HG03103 (cell line): ENCODE data around the gene CDK18.
"Not testable (repeated sequence)": the region's sequence is repeated elsewhere in the genome, so short reads cannot be mapped to it uniquely, and the experiment has no call there.

Experiments used
- ATAC-seq: cut with Tn5 transposase; IDR thresholded peaks from one replicate; pipeline ENCODE4 v1.9.1; 2021; ENCODE audit warnings: low read depth; ENCODE audit not compliant: unreplicated experiment

Gene CDK18

GRCh38 chr1:205504311-205505075 is at the start of gene CDK18:
CDK18 (plus strand) TSS chr1:205504669; CDS start chr1:205523168, 18,499 bp downstream.
- no peak for ATAC-seq

GRCh38 chr1:205454903-205455335 is 49.5 kb upstream of the CDK18 start:
- ATAC-seq = no peak

GRCh38 chr1:205455581-205456382 is 48.7 kb upstream of the CDK18 start, which contains the start of gene BLACAT1:
BLACAT1 (minus strand) TSS chr1:205456045.
- no peak for ATAC-seq

- ATAC-seq = no peak
These were observed 48.0 kb upstream of the CDK18 start for GRCh38 chr1:205456383-205456867.

- ATAC-seq = no peak
These were observed 47.4 kb upstream of the CDK18 start for GRCh38 chr1:205456868-205457745.

GRCh38 chr1:205458777-205459566 is 45.5 kb upstream of the CDK18 start:
- ATAC-seq = no peak

GRCh38 chr1:205465392-205465791 is 39.1 kb upstream of the CDK18 start:
- no peak for ATAC-seq

GRCh38 chr1:205466595-205467220 is 37.8 kb upstream of the CDK18 start:
- ATAC-seq = no peak

- no peak for ATAC-seq
These were observed 34.3 kb upstream of the CDK18 start for GRCh38 chr1:205470131-205470530.

- no peak for ATAC-seq
These were observed 31.6 kb upstream of the CDK18 start for GRCh38 chr1:205472737-205473441.

GRCh38 chr1:205473475-205473874 is 31.0 kb upstream of the CDK18 start:
- no peak for ATAC-seq

- ATAC-seq = no peak
These were observed 30.5 kb upstream of the CDK18 start for GRCh38 chr1:205473966-205474365.

GRCh38 chr1:205474571-205474970 is 29.9 kb upstream of the CDK18 start:
- ATAC-seq = no peak

GRCh38 chr1:205475855-205476254 is 28.6 kb upstream of the CDK18 start:
- no peak for ATAC-seq

GRCh38 chr1:205476648-205477047 is 27.8 kb upstream of the CDK18 start:
- ATAC-seq = no peak

GRCh38 chr1:205477121-205477758 is 27.2 kb upstream of the CDK18 start:
- no peak for ATAC-seq

- no peak for ATAC-seq
These were observed 26.7 kb upstream of the CDK18 start for GRCh38 chr1:205477759-205478247.

- ATAC-seq = not testable (repeated sequence)
These were observed 25.5 kb upstream of the CDK18 start for GRCh38 chr1:205478985-205479384.
